Measurements from ENCODE around the gene ARHGEF39. TPM values are rescaled to one million over a fixed set of nuclear protein-coding genes. Genes with fewer than 3 reads are reported as not detected.
"Not testable (repeated sequence)": the region's sequence is repeated elsewhere in the genome, so short reads cannot be mapped to it uniquely, and the experiment has no call there.

Gene ARHGEF39
- total RNA-seq, 1 donor from 2014 or later, result 0.25 TPM

DNA sequence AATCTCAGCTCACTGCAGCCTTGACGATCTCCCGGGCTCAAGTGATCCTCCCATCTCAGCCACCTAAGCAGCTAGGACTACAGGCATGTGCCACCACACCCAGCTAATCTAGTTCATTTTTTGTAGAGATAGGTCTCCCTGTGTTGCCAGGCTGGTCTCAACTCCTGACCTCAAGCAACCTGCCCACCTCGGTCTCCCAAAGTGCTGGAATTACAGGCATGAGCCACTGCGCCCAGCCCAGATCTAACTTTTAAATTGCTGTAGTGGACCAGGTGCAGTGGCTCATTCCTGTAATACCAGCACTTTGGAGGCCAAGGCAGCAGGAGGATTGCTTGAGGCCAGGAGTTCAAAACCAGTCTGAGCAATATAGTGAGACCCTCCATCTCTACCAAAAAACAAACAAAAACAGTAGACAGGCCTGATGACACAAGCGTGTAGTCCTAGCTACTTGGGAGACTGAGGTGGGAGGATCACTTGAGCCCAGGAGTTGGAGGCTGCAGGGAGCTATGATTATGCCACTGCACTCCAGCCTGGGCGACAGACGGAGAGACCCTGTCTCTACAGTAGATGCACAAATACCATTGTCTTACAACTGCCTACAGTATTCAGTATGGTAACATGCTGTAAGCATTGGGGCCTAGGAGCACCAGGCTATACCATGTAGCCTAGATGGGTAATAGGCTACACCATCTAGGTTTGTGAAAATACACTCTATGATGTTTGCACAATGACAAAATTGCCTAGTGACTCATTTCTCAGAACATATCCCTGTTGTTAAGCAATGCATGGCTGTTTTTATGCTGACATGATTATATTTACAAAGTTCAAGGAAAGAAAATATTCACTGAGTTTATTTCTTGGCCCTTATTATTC, 12.8 kb downstream of the ARHGEF39 start:
- peak; percentile 63 for DNase-seq (ENCODE audit: low read depth)

DNA sequence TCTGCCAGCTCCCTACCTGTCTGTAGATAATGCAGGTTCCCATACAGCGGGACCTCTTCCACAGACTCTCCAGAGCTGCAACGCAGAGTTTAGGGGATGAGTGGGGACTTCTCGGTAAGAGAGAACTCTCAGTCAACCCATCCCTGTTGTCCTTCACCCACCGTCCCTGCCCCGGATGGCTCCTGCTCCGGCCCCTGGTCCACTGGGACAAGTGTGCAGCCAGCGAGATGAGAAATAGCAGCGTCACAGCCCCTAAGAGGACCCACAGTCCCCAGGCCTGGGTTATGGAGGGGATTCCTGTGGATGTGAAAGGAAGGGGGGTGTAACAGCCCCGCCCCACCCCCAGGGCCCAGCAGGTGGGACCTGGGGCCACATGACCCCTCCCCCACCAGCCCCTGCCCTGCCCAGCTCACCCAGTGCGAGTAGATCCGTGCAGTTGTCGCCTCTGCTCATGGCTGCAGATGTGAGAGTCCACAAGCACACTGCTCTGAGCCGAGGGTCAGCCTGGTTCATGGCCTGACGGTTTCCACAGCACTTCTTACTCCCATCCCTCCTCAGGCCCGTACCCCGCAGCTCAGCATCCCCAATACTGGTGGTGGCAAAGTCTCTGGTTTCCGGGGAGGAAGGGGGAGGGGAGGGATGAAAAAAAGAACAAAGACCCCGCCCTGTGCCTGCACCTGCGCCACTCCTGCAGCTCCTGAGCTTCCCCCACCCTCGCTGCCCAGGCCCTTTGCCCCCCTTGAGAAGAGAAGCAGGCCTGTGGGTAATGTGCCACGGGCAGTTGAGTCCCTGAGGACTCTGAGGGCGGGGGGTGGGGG, 14.4 kb downstream of the ARHGEF39 start, which contains the start of gene SIT1:
SIT1 (minus strand) TSS at position 591 of the 818 bp plus-strand sequence; CDS start at position 513, 78 bp downstream.
- DNase-seq (ENCODE audit: low read depth), result no peak

DNA sequence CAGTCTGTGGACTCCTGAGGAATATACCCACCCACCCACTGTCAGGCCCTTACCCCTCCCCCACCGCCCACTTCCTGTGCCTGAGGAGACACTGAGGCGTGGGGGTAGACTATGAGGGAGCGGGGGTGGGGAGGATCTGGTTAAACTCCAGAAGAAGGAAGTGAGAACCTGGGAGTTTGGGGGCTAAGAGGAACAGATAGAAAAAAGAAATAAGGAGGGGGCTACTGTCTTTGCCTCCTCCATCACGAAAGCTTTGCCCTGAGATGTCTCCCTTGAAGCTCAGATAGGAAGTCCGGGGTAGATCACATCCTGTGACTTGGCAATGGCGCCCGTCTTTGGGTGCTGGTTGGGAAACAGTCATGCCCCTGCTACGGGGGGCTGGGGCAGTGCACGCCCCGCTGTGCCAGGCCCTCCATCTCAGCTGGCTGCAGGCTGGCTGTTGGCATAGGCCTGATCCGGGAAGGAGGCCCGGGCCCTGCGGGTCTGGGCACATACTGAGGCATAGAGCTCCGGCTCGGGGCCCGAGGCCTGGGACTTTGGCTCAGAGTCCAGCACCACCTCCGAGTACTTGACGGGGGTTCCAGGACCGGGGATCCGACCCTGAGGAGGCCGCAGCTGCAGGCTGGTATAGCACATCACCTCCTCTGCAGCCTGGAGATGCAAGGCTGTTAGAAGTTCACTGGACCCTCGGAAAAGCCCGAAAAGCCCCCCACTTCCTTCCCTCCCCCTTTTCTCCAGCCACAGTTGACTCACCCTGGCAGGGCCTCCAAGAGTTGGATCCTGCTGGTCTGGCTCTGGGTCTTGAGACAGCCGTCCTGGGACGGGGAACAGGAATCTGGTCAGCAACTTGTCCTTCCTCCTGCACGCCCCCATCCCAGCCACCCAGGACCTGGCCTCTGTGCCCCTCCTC, 15.3 kb downstream of the ARHGEF39 start:
- no peak for DNase-seq (ENCODE audit: low read depth)

DNA sequence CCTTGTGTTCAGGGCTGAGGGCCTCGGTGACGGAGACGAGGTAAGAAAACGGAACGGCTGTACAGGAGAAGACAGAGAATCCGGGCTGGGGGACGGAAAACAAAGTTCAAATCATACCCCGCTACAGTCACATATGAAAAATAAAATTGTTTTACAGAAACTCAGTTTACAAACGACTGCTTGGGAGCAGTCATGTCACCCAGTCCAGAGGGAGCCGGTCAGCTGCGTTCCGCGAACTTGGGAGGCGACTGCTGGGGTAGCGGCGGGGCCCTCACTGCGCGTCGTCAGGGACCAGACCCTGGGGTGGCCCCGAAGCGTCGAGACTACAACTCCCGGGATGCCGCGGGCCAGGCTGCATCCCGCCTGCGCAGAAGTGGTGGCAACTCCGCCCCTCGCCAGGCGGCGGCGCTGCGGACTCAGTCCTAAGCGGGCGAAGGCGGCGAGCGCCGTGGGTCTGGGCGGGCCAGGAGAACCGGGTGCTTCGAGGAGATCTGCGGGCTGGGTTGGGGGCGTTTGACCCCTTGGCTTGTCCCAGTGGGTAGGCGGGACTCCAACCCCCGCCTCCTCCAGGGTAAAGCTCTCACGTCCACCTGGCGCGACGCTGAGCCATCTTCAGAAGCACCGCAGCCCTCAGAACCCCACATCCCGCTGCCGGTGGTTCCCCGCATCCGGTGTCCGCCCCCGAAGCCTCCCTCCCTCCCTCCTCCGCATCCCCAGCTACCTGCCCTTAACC, 18.3 kb downstream of the ARHGEF39 start:
- peak; percentile 67 for DNase-seq (ENCODE audit: low read depth)

DNA sequence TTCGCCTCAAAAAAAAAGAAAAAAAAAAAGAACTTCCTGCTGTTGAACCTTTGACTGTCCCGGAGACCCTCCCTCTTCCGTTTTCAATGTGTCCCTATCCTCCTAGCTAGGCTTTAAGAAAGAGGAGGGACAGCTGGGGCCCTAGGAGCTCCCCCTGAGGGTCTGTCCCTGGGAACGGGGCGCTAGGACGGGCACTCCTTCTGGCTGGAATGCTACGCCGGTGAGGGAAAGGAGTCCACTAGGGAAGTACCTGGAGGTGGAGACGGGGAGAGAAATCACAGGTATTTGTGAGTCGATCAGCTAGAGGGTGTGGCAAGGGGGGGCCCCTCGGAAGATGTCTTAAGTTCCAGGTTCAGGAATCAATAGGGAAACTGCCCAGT, 18.9 kb downstream of the ARHGEF39 start:
- peak; percentile 36 for DNase-seq (ENCODE audit: low read depth)

DNA sequence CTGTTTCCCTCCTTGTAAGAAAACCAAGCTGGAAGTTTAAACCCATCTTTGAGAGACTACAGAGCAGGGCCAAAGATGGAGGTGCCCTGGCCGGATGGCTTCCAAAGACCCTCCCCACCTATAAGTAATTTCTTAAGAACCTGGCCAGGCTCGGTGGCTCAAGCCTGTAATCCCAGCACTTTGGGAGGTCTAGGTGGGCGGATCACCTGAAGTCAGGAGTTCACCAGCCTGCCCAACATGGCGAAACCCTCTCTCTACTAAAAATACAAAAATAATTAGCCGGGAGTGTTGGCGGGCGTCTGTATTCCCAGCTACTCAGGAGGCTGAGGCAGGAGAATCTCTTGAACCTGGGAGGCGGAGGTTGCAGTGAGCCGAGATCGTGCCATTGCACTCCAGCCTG, 19.3 kb downstream of the ARHGEF39 start:
- DNase-seq (ENCODE audit: low read depth), result not testable (repeated sequence)

DNA sequence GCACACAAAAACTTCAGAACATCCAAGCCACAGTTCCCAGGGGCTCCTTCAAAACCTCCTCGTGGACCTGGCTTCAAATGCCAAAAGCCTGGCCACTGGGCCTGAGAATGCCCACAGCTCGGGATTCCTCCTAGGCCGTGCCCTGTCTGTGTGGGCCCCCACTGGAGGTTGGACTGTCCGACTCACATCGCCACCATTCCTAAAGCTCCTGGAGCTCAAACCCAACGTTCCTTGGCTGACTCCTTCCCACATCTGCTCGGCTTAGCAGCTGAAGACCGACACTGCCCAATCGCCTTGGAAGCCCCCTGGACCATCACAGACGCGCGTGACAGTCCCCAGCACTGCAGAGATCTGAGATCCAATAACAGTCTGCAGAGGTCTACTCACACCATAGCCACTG, 21.9 kb downstream of the ARHGEF39 start:
- DNase-seq (ENCODE audit: low read depth), result no peak

DNA sequence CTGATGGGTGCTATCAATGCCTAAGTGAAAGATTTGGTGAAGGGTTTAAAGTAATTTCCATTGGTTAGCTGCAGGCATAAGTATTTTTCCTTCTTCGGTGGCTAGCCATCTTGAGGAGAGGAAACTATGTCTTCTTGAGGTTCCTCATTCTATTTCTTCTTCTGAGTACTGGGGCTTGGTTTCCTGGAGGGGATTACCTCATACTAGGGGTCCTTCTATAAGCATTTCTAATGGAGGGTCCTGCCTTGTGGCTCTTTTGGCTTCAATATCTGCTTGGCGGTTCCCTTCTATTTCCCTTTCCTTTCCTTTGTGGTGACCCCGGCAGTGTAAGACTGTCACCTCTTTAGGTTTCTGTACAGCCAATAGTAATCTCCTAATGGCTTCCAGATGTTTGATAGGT, 23.5 kb downstream of the ARHGEF39 start:
- DNase-seq (ENCODE audit: low read depth), result not testable (repeated sequence)

DNA sequence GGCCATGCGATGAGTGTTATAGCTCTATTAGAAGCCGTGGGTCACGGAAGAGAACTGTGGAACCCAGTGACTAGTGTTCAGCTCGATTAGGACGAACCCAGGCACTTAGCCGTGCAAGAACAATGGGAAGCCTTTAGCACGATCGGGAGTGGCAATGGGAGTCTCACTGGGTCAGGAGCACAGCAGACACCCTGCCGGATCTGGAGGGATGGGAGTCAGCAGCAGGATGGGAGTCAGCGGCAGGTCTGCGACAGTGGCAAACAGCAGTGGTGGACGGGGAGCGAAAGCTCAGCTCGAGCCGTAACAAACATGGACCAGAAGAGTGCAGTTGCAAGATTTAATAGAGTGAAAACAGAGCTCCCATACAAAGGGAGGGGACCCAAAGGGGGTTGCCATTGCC, 24.6 kb downstream of the ARHGEF39 start:
- DNase-seq (ENCODE audit: low read depth), result not testable (repeated sequence)

DNA sequence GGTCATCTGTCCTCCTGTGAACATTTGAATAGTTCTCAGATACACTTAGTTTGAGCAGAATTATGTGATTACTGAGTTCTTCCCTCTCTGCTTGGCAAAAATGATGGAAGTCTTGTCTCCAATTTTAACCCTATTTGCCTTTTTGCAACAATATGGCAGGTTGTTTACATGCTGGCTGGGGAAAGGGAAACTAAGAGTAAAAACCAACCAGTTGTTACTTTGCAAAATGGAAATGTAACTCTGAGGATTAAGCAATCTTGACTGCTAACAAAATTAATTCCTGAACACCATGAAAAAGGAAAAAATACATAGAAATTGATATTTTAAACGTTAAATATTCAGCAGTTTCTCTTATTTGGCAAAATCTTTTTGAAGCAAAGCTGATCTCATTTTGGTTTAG, 25.4 kb downstream of the ARHGEF39 start:
- no peak for DNase-seq (ENCODE audit: low read depth)

DNA sequence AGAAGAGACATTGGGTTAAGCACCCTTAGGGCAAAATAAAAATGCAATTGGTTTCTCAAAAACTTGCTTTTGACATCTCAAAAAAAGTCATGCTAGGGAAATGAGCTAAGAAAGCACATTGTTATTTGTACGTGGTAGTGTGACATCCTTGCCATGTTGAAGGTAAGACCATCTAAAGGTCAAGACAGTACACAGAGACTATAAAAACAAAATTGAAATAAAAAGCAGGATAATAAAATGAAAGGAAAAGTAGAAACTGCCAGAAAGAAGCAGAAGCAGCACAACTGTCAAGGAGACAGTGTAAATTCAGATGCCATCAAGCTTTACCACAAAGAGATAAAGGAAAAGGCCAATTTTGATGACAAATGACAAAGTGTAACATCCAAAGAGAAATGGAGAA, 25.8 kb downstream of the ARHGEF39 start:
- DNase-seq (ENCODE audit: low read depth), result not testable (repeated sequence)

DNA sequence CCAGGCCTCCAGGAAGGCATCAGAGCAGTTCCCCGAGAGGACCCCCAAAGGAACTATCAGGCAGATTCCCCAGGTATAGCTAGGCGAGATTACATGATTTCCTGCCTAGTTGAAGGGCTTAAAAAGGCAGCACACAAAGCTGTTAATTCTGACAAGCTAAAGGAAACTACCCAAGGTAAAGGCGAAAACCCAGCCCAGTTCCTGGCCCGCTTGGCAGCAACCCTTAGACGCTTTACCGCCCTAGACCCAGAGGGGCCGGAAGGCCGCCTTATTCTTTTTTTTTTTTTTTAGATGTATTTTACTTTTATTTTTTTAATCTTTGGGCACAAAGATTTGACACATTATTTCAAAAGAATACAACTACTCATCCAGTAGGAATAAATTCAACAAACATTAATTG, 26.2 kb downstream of the ARHGEF39 start:
- DNase-seq (ENCODE audit: low read depth), result not testable (repeated sequence)

DNA sequence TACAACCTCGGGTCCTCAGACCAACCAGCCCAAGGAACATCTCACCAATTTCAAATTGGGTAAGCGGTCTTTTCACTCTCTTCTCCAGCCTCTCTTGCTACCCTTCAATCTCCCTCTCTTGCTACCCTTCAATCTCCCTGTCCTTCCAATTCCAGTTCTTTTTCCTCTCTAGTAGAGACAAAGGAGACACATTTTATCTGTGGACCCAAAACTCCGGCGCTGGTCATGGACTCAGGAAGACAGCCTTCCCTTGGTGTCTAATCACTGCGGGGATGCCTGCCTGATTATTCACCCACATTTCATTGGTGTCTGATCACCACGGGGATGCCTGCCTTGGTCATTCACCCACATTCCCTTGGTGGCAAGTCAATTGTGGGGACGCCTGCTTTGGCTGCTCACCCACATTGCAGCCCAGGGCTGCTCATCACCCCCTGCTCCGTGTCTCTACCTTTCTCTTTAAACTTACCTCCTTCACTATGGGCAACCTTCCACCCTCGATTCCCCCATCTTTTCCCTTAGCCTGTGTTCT, 27.5 kb downstream of the ARHGEF39 start:
- DNase-seq (ENCODE audit: low read depth), result not testable (repeated sequence)

DNA sequence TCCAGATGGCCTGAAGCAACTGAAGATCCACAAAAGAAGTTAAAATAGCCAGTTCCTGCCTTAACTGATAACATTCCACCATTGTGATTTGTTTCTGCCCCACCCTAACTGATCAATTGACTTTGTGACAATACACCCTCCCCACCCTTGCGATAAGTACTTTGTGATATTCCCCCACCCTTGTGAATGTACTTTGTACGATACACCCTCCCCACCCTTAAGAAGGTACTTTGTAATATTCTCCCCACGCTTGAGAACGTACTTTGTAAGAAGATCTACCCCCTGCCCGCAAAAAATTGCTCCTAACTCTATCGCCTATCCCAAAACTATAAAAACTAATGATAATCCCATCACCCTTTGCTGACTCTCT, 28.1 kb downstream of the ARHGEF39 start:
- DNase-seq (ENCODE audit: low read depth), result not testable (repeated sequence)

DNA sequence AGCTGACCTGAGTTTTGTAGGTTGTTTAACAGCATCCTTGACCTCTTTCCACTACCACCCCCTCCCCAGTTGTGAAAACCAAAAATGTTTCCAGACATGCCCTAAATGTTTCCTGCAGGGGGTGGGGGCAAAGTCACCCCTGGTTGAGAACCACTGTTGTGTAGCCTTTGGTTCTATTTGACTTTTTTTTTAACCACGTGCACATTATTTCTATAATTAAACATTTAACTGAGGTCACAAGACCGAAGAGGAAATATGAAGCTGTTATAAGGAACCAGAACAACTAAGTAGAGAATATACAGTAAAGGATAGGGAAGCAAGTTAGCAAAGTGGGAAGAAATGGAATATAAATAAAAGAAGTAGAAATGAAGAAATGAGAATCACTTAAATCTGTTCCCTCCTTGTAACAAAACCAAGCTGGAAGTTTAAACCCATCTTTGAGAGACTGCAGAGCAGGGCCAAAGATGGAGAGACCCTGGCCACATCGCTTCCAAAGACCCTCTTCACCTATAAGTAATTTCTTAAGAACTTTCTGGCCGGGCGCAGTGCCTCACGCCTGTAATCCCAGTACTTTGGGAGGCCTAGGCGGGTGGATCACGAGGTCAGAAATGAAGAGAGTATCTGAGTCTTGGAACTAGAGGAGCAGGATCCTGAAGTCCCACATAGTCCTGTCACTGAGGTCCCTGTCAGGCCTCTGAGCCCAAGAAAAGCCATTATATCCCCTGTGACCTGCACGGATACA, 28.7 kb downstream of the ARHGEF39 start:
- DNase-seq (ENCODE audit: low read depth), result no peak

DNA sequence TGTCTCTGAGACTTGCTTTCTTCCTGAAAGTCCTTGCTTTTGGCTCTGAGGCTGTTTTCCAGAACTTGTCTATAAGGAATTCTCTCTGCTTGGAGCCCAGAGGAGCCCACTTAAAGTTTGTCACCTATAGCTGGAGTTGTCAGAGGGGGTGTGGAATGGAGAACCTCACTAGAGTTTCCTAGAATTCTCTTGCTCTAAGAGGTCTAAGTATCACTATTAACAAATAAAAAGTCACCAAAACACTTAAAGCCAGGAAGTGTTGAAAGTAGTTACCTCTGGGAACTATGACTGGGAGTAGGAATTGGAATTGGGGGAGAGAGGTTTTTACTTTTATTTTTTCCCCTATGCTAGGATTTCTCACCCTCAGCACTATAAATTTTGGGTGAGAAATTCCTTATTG, 29.3 kb downstream of the ARHGEF39 start:
- DNase-seq (ENCODE audit: low read depth), result no peak

DNA sequence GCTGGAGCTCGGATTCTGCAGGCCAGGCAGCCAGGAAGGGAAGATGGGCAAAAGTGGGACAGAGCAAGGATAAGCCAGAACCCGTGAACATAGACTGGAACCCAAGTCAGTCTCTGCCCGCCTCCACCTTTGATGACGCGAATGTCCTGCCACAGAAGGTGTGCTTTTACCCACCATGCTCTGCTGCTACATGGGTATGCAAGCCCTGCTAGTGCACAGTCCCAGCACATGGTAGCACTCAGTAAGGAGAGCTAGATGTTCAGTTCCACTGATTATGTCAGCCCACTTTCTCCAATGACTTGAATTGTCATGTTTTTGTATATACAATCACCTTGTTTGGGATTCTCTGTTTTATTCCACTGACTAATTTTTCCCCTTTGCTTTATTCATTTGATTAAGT, 35.4 kb downstream of the ARHGEF39 start:
- no peak for DNase-seq (ENCODE audit: low read depth)

DNA sequence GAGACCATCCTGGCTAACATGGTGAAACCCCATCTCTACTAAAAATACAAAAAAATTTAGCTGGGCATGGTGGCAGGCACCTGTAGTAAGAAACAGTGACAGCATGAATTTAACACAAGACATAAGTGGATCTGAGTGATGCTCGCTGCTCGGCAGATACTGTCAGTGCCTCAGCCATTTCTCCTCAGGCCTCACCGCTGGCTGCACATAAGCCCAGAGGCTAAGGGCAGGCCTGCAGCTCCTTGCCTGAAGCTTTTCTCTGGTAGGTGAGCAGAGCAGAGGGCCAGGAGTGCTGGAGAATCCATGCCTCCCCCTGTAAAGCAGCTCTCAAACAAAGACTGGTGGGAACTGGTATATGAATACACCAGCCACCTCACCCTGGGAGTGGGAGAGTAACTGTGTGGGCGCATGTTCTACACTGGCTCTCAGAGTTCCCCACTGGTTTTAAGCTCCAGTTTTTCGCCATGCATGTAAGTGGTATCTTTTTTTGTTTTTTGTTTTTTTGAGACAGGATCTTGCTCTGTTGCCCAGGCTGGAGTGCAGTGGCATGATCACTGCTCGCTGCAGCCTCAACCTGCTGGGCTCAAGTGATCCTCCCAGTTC, 36.5 kb downstream of the ARHGEF39 start:
- no peak for DNase-seq (ENCODE audit: low read depth)

DNA sequence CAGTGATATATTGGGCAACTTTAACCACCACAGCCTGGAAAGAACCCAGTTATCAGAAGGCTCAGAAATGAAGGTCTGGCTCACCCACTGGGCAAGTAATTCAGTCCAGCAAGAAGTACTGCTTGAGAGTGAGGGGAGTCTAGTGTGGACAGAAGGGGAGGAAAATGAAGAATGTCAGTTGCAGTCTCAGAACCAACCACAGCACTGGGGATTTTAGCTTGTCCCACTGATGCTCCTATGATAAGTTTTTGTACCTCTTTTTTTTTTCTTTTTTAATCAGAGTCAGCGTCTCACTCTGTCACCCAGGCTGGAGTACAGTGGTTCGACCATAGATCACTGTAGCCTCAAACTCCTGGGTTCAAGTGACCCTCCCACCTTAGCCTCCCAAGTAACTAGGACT, 37.4 kb downstream of the ARHGEF39 start:
- DNase-seq (ENCODE audit: low read depth), result no peak

DNA sequence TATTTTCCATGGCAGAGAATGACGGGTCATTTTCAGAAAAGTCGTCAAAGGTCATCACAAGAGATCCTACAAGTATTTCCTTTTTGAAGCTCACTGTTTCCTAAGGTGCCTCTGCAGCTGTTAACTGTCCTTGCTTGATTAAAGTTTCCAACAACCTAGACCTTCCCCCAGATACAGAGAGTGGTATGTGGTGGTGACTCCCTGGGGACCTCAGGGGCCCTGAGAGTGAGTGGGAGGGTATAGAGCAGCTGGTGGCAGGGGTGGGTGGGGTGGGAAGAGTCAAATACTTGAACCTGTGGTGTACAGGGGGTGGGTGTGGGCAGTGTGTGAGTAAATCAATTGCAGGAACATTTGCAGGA, 45.2 kb downstream of the ARHGEF39 start:
- no peak for DNase-seq (ENCODE audit: low read depth)

Data from renal cortical epithelial cell (primary cell).